Kidney (tissue), 14 donors: Measurements from ENCODE around the gene P2RY2. TPM values are rescaled to one million over a fixed set of nuclear protein-coding genes. Genes with fewer than 3 reads are reported as not detected.
A peak's percentile ranks its signal among the peaks of the same experiment; 100 is the strongest.

Experiments
- DNase-seq, 5 donors: peaks; one replicate each; pipeline ENCODE4 v3.0.0-alpha.2; 2013 to 2020
- FAIRE-seq: peaks from 2 replicates; lab custom pipeline; 2012; peaks lifted over from hg19 to GRCh38; lab: Jason Lieb, UNC
- H3K27ac ChIP-seq, 2 donors: one replicate each; pipeline ENCODE4 v1.7.0; 2013; ENCODE audit warnings: low read depth in 2 of 2, low read length in 2 of 2, inconsistent platforms in 1 of 2
- H3K27me3 ChIP-seq: one replicate; pipeline ENCODE4 v1.7.1; 2013; ENCODE audit warnings: low read length, inconsistent platforms; ENCODE audit not compliant: control insufficient read depth, insufficient read depth
- H3K36me3 ChIP-seq, 3 donors: one replicate each; pipeline versions ENCODE4 v1.7.0 to v1.7.1; 2013; ENCODE audit warnings: low read length in 3 of 3, control low read depth in 1 of 3, inconsistent platforms in 1 of 3; ENCODE audit not compliant: insufficient read depth in 3 of 3, control insufficient read depth in 2 of 3
- H3K4me1 ChIP-seq, 3 donors: one replicate each; pipeline versions ENCODE4 v1.7.0 to v1.7.1; 2013; ENCODE audit warnings: low read length in 3 of 3, inconsistent platforms in 1 of 3, low read depth in 1 of 3; ENCODE audit not compliant: control insufficient read depth in 2 of 3, insufficient read depth in 2 of 3
- H3K4me3 ChIP-seq, 3 donors: one replicate each; pipeline versions ENCODE4 v1.7.0 to v1.8.1; 2013; ENCODE audit warnings: low read length in 3 of 3, control low read depth in 1 of 3, inconsistent platforms in 1 of 3
- H3K9ac ChIP-seq, 3 donors: one replicate each; pipeline versions ENCODE4 v1.7.0 to v1.7.1; 2013; ENCODE audit warnings: low read length in 3 of 3, control low read depth in 1 of 3, inconsistent platforms in 1 of 3
- H3K9me3 ChIP-seq, 3 donors: one replicate each; pipeline versions ENCODE4 v1.7.0 to v1.7.1; 2013; ENCODE audit warnings: low read length in 3 of 3, control low read depth in 1 of 3, inconsistent platforms in 1 of 3; ENCODE audit not compliant: control insufficient read depth in 2 of 3, insufficient read depth in 1 of 3
- intact Hi-C: fragments of 100-400 bp; cut with DNase I; formaldehyde crosslinking; loops from one replicate; pipeline ENCODE4 v1.11.1; 2022
- polyA plus RNA-seq: library from polyadenylated mRNA; stranded (reverse); fragments of 350-450 nt; fragmentation: Illumina TruSeq; extraction: RNeasy Lipid Tissue Mini Kit (QIAGEN cat#74804); gene quantifications from one replicate; pipeline ENCODE4 v1.2.3, GENCODE V29; 2014; ENCODE audit warnings: low read depth, low replicate concordance; ENCODE audit not compliant: insufficient read depth
- total RNA-seq: library from RNA; stranded (reverse); fragmentation: NEBNext Ultra II Directional; extraction: Animal tissue kit (Norgen Biotek cat#: 25700); gene quantifications from one replicate; pipeline ENCODE4 v1.2.1, GENCODE V29; 2021
- TF ChIP-seq, protein P1 (sequence below): IDR thresholded peaks from 3 replicates; pipeline ENCODE4 v1.5.1; 2012; ENCODE audit warnings: mild to moderate bottlenecking, moderate library complexity, borderline replicate concordance; ENCODE audit not compliant: insufficient read depth; ENCODE audit errors: extremely low read depth
- donor health status: control.
- donor health status: control.
- donor health status: control.
- donor health status: control.
- donor health status: control.
- donor health status: DM: yes; HTN: yes; CAD: no.
- donor health status: Normal renal cell carcinoma (clear cell type).

P2RY2 gene
- total and polyA plus RNA-seq, 2 donors from 2014 or later, result 1.3 to 9.7 TPM

GRCh38 chr11:73200256-73200655 is 17.8 kb upstream of the P2RY2 start:
- FAIRE-seq (no peak), DNase-seq (peak in 1 of 5 donors; percentile 23)
- H3K9ac ChIP-seq, result no peak overlapping the region
- no peaks in the 10 kb centered on the region for H3K27me3 ChIP-seq
- H3K4me3 ChIP-seq, result no peak overlapping the region
- H3K4me1 ChIP-seq, result no peaks in the 10 kb centered on the region
- H3K36me3 ChIP-seq, result no peaks in the 10 kb centered on the region
- TF ChIP-seq, protein P1, sequence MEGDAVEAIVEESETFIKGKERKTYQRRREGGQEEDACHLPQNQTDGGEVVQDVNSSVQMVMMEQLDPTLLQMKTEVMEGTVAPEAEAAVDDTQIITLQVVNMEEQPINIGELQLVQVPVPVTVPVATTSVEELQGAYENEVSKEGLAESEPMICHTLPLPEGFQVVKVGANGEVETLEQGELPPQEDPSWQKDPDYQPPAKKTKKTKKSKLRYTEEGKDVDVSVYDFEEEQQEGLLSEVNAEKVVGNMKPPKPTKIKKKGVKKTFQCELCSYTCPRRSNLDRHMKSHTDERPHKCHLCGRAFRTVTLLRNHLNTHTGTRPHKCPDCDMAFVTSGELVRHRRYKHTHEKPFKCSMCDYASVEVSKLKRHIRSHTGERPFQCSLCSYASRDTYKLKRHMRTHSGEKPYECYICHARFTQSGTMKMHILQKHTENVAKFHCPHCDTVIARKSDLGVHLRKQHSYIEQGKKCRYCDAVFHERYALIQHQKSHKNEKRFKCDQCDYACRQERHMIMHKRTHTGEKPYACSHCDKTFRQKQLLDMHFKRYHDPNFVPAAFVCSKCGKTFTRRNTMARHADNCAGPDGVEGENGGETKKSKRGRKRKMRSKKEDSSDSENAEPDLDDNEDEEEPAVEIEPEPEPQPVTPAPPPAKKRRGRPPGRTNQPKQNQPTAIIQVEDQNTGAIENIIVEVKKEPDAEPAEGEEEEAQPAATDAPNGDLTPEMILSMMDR, result no peak
- H3K9me3 ChIP-seq, result no peaks in the 10 kb centered on the region
- intact Hi-C loops, result no loop called here
- no peak overlapping the region for H3K27ac ChIP-seq

- intact Hi-C loops, result no loop called here
- DNase-seq, result peak in 2 of 5 donors; percentile 30 to 53
Observed at GRCh38 chr11:73201249-73201648, 16.8 kb upstream of the P2RY2 start.

GRCh38 chr11:73201888-73202780 is 15.9 kb upstream of the P2RY2 start:
- TF ChIP-seq, protein P1, result no peak
- intact Hi-C loops, result no loop called here
- DNase-seq, result peak in 1 of 5 donors; percentile 11
- Histone ChIP-seq H3K4me1 (no peaks in the 10 kb centered on the region), H3K27ac (no peak overlapping the region), H3K9ac (no peak overlapping the region), H3K4me3 (no peak overlapping the region), H3K27me3 (no peaks in the 10 kb centered on the region), H3K9me3 (no peaks in the 10 kb centered on the region), H3K36me3 (no peaks in the 10 kb centered on the region)
- FAIRE-seq, result no peak

More at GRCh38 chr11:73201249-73201648, 16.8 kb upstream of the P2RY2 start:
- no peak for FAIRE-seq
- H3K27ac ChIP-seq, result no peak overlapping the region
- no peak overlapping the region for H3K9ac ChIP-seq
- no peaks in the 10 kb centered on the region for H3K9me3 ChIP-seq
- H3K4me3 ChIP-seq, result no peak overlapping the region
- no peaks in the 10 kb centered on the region for H3K36me3 ChIP-seq
- no peaks in the 10 kb centered on the region for H3K4me1 ChIP-seq
- no peaks in the 10 kb centered on the region for H3K27me3 ChIP-seq
- TF ChIP-seq, protein P1, result no peak
